Chondrocyte (in vitro differentiated cells): ENCODE results near the gene MPV17. TPM values are rescaled to one million over a fixed set of nuclear protein-coding genes. Genes with fewer than 3 reads are reported as not detected.

ENCODE experiments used
- DNase-seq: peaks from one replicate; pipeline ENCODE4 v3.0.0; 2021; ENCODE audit warnings: mixed read lengths, low spot score
- H3K27ac Mint-ChIP-seq: one replicate; pipeline ENCODE4 v1.8.0; 2021; ENCODE audit warnings: mild to moderate bottlenecking, moderate library complexity, mixed read lengths; ENCODE audit not compliant: unreplicated experiment
- H3K27me3 Mint-ChIP-seq: 2 replicates; pipeline ENCODE4 v1.8.0; 2021; ENCODE audit warnings: low read depth, mixed read lengths
- H3K36me3 Mint-ChIP-seq: 2 replicates; pipeline ENCODE4 v1.8.0; 2021; ENCODE audit warnings: low read depth, mixed read lengths
- H3K4me1 Mint-ChIP-seq: 2 replicates; pipeline ENCODE4 v1.8.0; 2021; ENCODE audit warnings: low read depth, mild to moderate bottlenecking, mixed read lengths
- H3K4me3 Mint-ChIP-seq: one replicate; pipeline ENCODE4 v1.8.0; 2021; ENCODE audit warnings: mild to moderate bottlenecking, moderate library complexity, mixed read lengths; ENCODE audit not compliant: unreplicated experiment
- H3K9me3 Mint-ChIP-seq: 2 replicates; pipeline ENCODE4 v1.8.0; 2021; ENCODE audit warnings: low read depth, mixed read lengths
- total RNA-seq: library from RNA; stranded (reverse); gene quantifications from 3 replicates; pipeline ENCODE4 v1.2.1, GENCODE V29; 2021
- TF ChIP-seq, protein P1 (sequence below): fragments of 200-600 bp; sonication (generic); IDR thresholded peaks from 2 replicates; pipeline ENCODE4 v1.5.0; 2021; ENCODE audit warnings: antibody characterized with exemption, mild to moderate bottlenecking, moderate library complexity

Gene MPV17
- total RNA-seq, 1 donor from 2014 or later, result 57.7 TPM

DNA sequence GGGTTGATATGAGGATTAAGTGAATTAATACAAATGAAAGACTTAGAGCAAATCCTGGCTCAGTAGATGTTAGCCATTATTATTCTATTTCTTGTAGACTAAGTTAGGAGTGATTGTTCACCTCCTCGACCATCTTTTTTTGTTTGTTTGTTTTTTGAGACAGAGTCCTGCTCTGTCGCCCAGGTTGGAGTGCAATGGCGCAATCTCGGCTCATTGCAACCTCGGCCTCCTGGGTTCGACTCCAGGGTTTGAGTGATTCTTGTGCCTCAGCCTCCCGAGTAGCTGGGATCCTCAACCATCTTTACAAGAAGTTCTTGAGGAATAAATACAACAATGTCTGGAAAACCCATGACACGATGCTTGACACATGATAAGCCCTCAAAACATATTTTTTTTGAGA lies 28.0 kb downstream of the MPV17 start:
- H3K4me1 Mint-ChIP-seq, result peaks cover 15% of the 10 kb centered on the region
- no peaks in the 10 kb centered on the region for H3K9me3 Mint-ChIP-seq
- no peak for DNase-seq
- no peak overlapping the region for H3K27ac Mint-ChIP-seq
- H3K36me3 Mint-ChIP-seq, result no peaks in the 10 kb centered on the region
- peaks cover 25% of the 10 kb centered on the region for H3K27me3 Mint-ChIP-seq
- TF ChIP-seq, protein P1, sequence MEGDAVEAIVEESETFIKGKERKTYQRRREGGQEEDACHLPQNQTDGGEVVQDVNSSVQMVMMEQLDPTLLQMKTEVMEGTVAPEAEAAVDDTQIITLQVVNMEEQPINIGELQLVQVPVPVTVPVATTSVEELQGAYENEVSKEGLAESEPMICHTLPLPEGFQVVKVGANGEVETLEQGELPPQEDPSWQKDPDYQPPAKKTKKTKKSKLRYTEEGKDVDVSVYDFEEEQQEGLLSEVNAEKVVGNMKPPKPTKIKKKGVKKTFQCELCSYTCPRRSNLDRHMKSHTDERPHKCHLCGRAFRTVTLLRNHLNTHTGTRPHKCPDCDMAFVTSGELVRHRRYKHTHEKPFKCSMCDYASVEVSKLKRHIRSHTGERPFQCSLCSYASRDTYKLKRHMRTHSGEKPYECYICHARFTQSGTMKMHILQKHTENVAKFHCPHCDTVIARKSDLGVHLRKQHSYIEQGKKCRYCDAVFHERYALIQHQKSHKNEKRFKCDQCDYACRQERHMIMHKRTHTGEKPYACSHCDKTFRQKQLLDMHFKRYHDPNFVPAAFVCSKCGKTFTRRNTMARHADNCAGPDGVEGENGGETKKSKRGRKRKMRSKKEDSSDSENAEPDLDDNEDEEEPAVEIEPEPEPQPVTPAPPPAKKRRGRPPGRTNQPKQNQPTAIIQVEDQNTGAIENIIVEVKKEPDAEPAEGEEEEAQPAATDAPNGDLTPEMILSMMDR, result no peak
- H3K4me3 Mint-ChIP-seq, result no peak overlapping the region

DNA sequence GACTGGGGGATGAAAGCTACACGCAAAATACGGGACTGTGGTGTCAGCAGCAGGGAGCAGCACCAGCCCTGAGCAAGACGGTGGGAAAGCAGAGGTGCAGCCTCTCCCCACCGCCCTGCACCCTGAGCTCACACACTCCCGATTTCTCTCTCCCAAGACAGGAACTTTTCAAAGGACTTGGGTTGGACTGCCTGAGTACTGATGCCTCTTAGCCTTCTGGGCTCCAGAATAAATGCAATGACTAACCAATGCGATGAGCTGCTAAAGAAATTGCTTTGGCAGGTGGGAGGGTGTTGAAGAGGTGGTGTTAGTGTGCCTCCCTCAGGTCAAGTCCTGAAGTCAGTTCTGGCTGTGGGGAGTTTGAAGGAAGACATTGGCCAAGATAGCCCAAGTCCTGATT lies 31.0 kb downstream of the MPV17 start:
- Mint-ChIP-seq H3K9me3 (no peaks in the 10 kb centered on the region), H3K27ac (no peak overlapping the region), H3K36me3 (no peaks in the 10 kb centered on the region), H3K4me1 (peaks cover 15% of the 10 kb centered on the region), H3K27me3 (peaks cover 26% of the 10 kb centered on the region), H3K4me3 (no peak overlapping the region)
- no peak for DNase-seq
- TF ChIP-seq, protein P1, result peak; percentile 18

DNA sequence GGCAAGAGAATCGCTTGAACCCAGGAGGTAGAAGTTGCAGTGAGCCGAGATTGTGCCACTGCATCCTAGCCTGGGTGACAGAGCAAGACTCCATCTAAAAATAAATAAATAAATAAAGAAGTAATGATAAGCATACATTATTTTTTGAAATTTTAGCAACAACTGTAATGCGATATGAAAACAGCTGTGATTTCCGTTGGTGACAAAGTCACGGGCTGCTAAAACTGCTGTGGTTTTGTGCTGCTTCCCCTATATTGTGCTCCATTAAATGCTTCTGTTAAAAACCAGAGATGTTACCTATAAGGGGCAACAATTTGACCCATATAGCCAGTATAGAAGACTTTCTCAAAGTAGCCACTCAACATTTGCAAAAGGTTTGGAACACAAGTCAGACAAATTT lies 32.3 kb downstream of the MPV17 start:
- H3K4me3 Mint-ChIP-seq, result no peak overlapping the region
- H3K27me3 Mint-ChIP-seq, result peaks cover 31% of the 10 kb centered on the region
- peaks cover 15% of the 10 kb centered on the region for H3K4me1 Mint-ChIP-seq
- H3K27ac Mint-ChIP-seq, result no peak overlapping the region
- no peaks in the 10 kb centered on the region for H3K9me3 Mint-ChIP-seq
- no peak for DNase-seq
- no peaks in the 10 kb centered on the region for H3K36me3 Mint-ChIP-seq
- TF ChIP-seq, protein P1, result no peak

DNA sequence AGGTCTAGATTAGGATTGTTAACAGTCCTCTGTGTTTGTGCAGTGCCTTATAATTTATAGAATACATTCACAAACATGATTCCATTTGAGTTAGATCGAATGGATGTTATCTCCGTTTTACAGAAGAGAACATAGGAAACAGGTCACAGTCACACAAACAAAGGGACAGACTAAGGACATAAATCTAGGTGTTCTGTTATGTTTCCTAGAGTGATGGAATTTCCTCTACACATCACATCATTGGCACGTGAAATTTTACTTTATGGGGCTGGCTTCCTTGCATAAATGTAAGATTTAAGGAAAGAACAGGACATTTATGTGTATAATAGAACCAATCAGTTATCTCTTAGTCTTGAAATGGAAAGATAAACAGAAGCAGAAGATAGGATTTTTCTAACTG lies 34.3 kb downstream of the MPV17 start:
- no peak for DNase-seq
- Mint-ChIP-seq H3K36me3 (no peaks in the 10 kb centered on the region), H3K4me1 (peaks cover 8% of the 10 kb centered on the region), H3K27ac (no peak overlapping the region), H3K9me3 (no peaks in the 10 kb centered on the region), H3K27me3 (peaks cover 41% of the 10 kb centered on the region), H3K4me3 (no peak overlapping the region)
- TF ChIP-seq, protein P1, result no peak

DNA sequence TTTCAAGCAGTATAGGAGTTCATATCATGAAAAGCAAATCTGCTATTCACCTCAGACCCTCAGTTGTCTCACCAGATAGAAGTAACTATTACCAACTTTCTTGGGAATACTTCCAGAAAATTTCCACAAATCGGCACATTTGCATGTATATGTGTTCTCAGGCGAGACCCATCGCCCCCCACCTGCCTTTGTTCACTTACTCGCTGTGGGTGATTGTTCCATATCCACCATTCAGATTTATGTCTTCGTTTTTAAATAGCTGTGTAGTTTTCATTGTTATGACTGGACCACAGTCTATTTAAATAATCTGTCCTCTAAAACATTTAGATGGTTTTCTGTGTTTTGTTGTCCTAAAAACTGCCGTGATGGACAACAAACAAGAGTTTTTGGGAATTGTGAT lies 37.4 kb downstream of the MPV17 start:
- H3K4me3 Mint-ChIP-seq, result no peak overlapping the region
- H3K27me3 Mint-ChIP-seq, result peaks cover 33% of the 10 kb centered on the region
- H3K27ac Mint-ChIP-seq, result no peak overlapping the region
- TF ChIP-seq, protein P1, result no peak
- no peaks in the 10 kb centered on the region for H3K36me3 Mint-ChIP-seq
- DNase-seq, result no peak
- peaks cover 23% of the 10 kb centered on the region for H3K4me1 Mint-ChIP-seq
- H3K9me3 Mint-ChIP-seq, result no peaks in the 10 kb centered on the region
